SU-DHL-6 (cell line): ENCODE measurements around the gene UBR4.
"Not testable (repeated sequence)": the region's sequence is repeated elsewhere in the genome, so short reads cannot be mapped to it uniquely, and the experiment has no call there.

ENCODE experiments used
- EZH2phosphoT487 ChIP-seq: fragments of 200-600 bp; sonication (generic), shearing (Covaris generic); conservative IDR thresholded peaks from 2 replicates; pipeline ENCODE4 v1.6.1; 2018; ENCODE audit warnings: mild to moderate bottlenecking, antibody characterized with exemption, low read length, moderate library complexity, mixed read lengths
- TF ChIP-seq, protein P1 (sequence below): fragments of 200-600 bp; sonication (generic); IDR thresholded peaks from one replicate; pipeline ENCODE4 v1.5.1; 2017; ENCODE audit warnings: antibody characterized with exemption, mild to moderate bottlenecking, low read length, moderate library complexity; ENCODE audit not compliant: insufficient read depth, poor library complexity, severe bottlenecking

- TF ChIP-seq, protein P1, sequence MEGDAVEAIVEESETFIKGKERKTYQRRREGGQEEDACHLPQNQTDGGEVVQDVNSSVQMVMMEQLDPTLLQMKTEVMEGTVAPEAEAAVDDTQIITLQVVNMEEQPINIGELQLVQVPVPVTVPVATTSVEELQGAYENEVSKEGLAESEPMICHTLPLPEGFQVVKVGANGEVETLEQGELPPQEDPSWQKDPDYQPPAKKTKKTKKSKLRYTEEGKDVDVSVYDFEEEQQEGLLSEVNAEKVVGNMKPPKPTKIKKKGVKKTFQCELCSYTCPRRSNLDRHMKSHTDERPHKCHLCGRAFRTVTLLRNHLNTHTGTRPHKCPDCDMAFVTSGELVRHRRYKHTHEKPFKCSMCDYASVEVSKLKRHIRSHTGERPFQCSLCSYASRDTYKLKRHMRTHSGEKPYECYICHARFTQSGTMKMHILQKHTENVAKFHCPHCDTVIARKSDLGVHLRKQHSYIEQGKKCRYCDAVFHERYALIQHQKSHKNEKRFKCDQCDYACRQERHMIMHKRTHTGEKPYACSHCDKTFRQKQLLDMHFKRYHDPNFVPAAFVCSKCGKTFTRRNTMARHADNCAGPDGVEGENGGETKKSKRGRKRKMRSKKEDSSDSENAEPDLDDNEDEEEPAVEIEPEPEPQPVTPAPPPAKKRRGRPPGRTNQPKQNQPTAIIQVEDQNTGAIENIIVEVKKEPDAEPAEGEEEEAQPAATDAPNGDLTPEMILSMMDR: not testable (repeated sequence)
- TF ChIP-seq EZH2phosphoT487: not testable (repeated sequence)
These were observed 21.9 kb upstream of the UBR4 start for GRCh38 chr1:19231736-19232523.
